ENCODE results near the gene LRRC39. TPM values are rescaled to one million over a fixed set of nuclear protein-coding genes. Genes with fewer than 3 reads are reported as not detected.

Gene LRRC39
- 8.8 TPM for total RNA-seq

DNA sequence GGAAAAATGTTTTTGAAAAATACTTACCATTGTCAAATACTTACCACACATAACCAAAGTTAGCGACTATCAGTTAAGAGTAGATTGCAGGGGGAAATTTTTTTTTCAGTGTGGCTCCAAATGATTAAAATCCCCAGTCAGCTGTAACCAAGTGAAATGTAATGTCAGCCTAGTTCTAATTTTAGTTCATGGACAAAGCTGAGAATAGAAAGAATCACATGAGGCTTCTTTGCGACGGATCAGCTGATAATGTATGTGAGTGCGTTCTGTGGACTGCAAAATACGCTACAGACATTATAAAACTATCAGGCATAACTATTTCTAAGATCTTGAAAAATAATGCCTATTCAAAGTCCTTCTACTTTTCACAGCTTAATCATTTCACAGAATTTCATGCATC lies at the start of gene LRRC39:
LRRC39 (minus strand) TSS at position 166 of the 400 bp plus-strand sequence. CDS start 9,740 bp downstream, outside the sequence.

DNA sequence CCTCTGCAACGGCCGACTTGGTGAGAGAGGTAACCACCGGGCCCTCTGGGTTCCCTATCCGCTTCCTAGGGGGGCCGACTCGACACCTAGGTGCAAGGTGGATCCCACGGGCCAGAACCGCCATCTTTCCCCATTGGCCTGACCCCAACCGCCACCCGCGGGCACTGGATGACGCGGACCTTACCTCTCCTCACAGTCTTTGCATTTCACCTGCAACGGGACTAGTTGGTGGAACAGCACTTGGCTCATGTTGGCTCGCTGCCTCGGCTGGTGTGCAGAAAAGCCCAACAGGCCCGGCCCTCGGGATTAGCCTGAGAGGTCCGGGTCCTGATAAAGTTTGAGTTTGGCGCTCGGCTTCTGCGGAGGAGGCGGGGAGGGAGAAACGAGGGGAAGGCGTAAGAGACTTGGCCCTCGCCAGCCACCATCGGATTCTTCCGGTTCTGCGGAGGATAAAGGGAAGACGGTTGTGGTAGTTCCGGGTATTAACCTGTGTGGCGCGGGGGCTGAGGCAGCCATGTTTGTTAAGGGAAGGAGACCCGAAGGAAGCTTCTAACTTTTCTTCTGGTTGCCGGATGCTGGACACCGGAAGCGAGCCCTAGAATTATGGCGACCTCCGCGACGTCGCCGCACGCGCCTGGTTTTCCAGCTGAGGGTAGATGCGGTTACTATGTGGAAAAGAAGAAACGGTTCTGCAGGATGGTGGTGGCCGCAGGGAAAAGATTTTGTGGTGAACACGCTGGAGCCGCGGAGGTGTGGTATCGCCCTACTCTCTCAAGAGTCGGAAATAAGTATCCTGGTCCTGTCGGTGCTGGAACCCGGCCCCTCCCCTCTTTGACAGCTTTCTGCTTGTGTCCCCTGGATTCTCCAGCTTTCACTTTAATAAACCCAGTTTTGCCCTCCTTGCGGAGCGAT lies 45.2 kb downstream of the LRRC39 start, which contains the start of the genes SASS6 and TRMT13:
SASS6 (minus strand) TSS at position 365 of the 912 bp plus-strand sequence; CDS start at position 249, 116 bp downstream.
TRMT13 (plus strand) TSS at position 598 of the 912 bp plus-strand sequence; CDS start at position 604, 6 bp downstream.

Small RNAs within 50 kb of the gene (small RNA-seq; reads per million reads assigned to genes)
- 0.18 reads per million for gene AC093019.1 (ENCODE audit: low replicate concordance)
- not detected for gene RPL23AP90 (ENCODE audit: low replicate concordance)

Other genes with a start within 250 kb of the LRRC39 start
- gene SLC35A3, start 208.3 kb downstream of the LRRC39 start, total RNA-seq: 47.9 TPM
- gene SASS6, start 45.3 kb downstream of the LRRC39 start, total RNA-seq: 5.6 TPM
- 52.3 TPM for gene TRMT13, start 45.1 kb downstream of the LRRC39 start, total RNA-seq
- gene DBT, start 71.6 kb upstream of the LRRC39 start, total RNA-seq: 9.4 TPM
- 45.7 TPM for gene RTCA, start 88.0 kb upstream of the LRRC39 start, total RNA-seq
- 5.9 TPM for gene CDC14A, start 174.2 kb upstream of the LRRC39 start, total RNA-seq